GM21367 (cell line): ENCODE results near the gene CXCL14.

Experiments
- ATAC-seq: cut with Tn5 transposase; IDR thresholded peaks from one replicate; pipeline ENCODE4 v1.9.1; 2021; ENCODE audit not compliant: unreplicated experiment

Gene CXCL14, protein sequence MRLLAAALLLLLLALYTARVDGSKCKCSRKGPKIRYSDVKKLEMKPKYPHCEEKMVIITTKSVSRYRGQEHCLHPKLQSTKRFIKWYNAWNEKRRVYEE

GRCh38 chr5:135578685-135579341 lies at the start of gene CXCL14:
Gene CXCL14, minus strand, starts transcription at chr5:135578991. Its CDS starts 213 bp downstream, at chr5:135578778.
- ATAC-seq, result no peak

DNA sequence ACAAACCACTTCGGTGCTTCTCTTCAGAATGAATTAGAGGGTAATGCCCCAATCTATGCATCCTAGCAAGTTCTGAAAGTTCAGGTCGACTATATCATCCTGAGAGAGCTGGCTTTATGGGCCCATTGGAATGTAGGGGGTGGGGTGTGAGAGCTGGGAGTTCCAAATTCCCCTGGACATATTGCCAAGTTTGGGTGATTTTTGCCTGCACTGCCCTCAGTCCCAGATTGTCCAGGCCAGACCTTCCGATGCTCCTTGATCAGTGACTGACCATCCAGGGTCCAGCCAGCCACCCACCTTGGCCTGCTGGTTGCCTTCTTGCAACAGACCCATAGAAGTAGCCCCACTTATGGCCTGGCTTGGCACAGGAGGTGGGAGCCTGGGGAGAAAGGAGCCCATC lies 47.8 kb upstream of the CXCL14 start:
- ATAC-seq, result no peak

DNA sequence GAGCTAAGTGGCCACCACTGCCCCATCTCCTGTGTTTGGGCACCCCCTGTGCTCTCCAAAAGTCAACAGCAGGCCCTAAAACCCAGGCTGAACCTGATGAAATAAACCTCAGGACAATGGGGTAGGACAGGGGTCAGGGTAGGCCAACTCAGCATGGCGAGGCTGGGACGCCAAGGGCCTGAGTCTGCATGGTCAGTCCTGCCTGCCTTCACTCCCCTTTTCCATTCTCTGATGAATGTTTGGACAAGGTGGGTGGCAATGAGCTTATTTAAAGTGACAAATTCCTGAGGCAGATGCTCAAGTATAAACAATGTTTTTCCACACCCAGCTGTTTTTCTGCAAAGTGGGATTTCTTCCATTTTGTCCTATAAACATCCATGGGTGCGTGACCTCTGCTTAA lies 47.2 kb upstream of the CXCL14 start:
- ATAC-seq, result no peak

GRCh38 chr5:135625486-135625885 lies 46.7 kb upstream of the CXCL14 start:
- ATAC-seq, result no peak

DNA sequence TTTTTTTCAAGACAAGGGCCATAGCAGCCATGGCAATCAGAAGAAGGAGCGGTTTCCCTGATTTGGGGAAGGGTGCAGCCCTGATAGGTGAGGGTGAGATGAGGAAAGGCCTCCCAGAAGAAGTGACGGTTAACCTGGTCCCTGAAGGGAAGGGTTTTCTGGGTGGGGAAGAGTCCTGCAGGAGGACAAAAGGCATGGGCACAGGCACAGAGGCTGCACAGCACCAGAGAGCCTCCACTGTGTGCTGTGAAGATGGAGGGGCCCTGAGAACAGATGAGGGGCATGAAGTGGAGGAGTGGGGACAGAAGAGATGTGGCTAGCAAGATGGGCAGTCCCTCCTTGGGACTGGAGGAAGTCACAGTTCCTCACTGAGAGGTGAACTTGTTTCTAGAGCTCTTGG lies 46.3 kb upstream of the CXCL14 start:
- ATAC-seq, result no peak

DNA sequence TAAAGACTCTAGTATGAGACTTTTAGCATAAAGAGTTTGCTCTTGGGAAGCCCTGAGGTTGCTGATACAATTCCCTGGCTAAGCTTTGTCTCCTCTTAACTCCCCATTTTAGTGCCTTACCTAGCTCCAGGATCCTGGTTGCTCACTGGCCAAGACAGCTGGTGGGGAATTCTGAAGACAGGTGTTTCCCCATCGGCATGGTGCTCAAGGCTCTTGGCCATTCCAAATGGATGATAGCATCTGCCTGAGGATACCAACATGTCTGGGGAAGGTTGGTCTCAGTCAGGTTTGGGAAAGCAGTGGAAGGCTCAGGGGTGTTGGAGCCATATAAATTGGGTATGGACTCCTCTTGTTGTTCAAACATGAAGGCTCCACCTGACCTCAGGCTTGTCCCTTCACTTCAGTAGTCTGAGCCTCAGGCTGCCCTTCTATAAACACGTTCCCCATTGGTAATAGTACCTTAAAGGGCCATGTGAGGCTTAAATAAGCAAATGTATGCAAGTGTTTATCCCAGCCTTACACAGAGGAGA lies 44.5 kb upstream of the CXCL14 start:
- ATAC-seq, result no peak

- no peak for ATAC-seq
Measured at GRCh38 chr5:135615581-135616260, 36.9 kb upstream of the CXCL14 start.

GRCh38 chr5:135615171-135615570 lies 36.4 kb upstream of the CXCL14 start:
- ATAC-seq, result no peak

- ATAC-seq, result no peak
Measured at GRCh38 chr5:135609981-135610380, 31.2 kb upstream of the CXCL14 start.

- no peak for ATAC-seq
Measured at GRCh38 chr5:135608761-135609443, 30.1 kb upstream of the CXCL14 start.

- no peak for ATAC-seq
Measured at GRCh38 chr5:135608361-135608760, 29.6 kb upstream of the CXCL14 start.

- no peak for ATAC-seq
Measured at GRCh38 chr5:135606431-135606830, 27.6 kb upstream of the CXCL14 start.

GRCh38 chr5:135605221-135605620 lies 26.4 kb upstream of the CXCL14 start:
- no peak for ATAC-seq

DNA sequence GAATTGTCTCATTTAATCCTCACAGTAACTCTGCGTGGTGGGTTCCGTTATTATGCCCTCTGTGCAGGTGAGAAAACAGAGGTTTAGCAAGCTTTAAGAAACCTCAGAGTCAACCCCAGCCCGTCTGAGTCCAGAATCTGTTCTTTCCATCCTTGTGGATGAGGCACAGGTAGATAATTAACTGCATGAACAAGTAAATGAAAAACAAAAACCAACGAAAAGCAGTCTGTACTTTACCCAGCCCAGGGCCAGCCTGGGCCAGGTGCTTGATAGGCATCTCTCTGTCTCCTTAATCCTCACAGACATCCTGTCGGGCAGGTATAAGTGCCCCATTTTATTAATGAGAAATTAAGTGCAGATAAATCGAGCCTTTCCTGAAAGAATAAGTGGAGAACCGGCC lies 25.3 kb upstream of the CXCL14 start:
- ATAC-seq, result no peak

- no peak for ATAC-seq
Measured at GRCh38 chr5:135602882-135603721, 24.3 kb upstream of the CXCL14 start.

DNA sequence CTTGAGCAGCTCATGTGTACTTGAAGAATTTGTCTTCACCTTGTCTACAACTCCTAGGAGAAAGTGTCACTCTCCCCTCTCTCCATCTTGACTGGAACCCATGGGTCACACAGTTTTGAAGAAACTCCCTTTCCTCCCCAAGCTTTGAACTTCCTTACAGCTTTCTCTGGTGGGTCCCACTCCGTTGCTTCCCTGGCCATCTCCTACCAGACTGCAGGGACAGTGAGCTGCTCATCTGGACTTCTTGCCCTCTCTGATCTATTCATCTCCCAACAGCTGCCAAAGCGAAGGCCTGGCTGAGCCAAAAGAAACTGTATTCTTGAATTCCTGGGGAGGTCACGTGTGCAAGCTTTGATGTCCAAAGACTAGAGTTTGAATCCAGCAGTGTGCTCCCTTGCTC lies 22.7 kb upstream of the CXCL14 start:
- ATAC-seq, result no peak

- ATAC-seq, result no peak
Measured at GRCh38 chr5:135600971-135601381, 22.2 kb upstream of the CXCL14 start.

- no peak for ATAC-seq
Measured at GRCh38 chr5:135600152-135600570, 21.4 kb upstream of the CXCL14 start.

- no peak for ATAC-seq
Measured at GRCh38 chr5:135599421-135600151, 20.8 kb upstream of the CXCL14 start.
